ENCODE results near the gene KSR1.

KSR1 gene

GRCh38 chr17:27551701-27552248, 95.5 kb downstream of the KSR1 start:
- DNase-seq (ENCODE audit: low read depth) = no peak
- no peak overlapping the region for H3K4me3 ChIP-seq (ENCODE audit: low read length)
- no peak for TF ChIP-seq CTCF (conservative IDR thresholded peaks at IDR 0.05; ENCODE audit: low read depth, low read length)

GRCh38 chr17:27552276-27552732, 96.1 kb downstream of the KSR1 start:
- no peak for DNase-seq (ENCODE audit: low read depth)
- peak; percentile 7 for TF ChIP-seq CTCF (conservative IDR thresholded peaks at IDR 0.05; ENCODE audit: low read depth, low read length)
- H3K4me3 ChIP-seq (ENCODE audit: low read length) = no peak overlapping the region

GRCh38 chr17:27553019-27553511, 96.8 kb downstream of the KSR1 start:
- TF ChIP-seq CTCF (conservative IDR thresholded peaks at IDR 0.05; ENCODE audit: low read depth, low read length) = no peak
- no peak overlapping the region for H3K4me3 ChIP-seq (ENCODE audit: low read length)
- no peak for DNase-seq (ENCODE audit: low read depth)

GRCh38 chr17:27554152-27554551, 97.9 kb downstream of the KSR1 start:
- no peak overlapping the region for H3K4me3 ChIP-seq (ENCODE audit: low read length)
- TF ChIP-seq CTCF (conservative IDR thresholded peaks at IDR 0.05; ENCODE audit: low read depth, low read length) = no peak
- DNase-seq (ENCODE audit: low read depth) = no peak

GRCh38 chr17:27554911-27555310, 98.7 kb downstream of the KSR1 start:
- no peak for DNase-seq (ENCODE audit: low read depth)
- TF ChIP-seq CTCF (conservative IDR thresholded peaks at IDR 0.05; ENCODE audit: low read depth, low read length) = no peak
- H3K4me3 ChIP-seq (ENCODE audit: low read length) = no peak overlapping the region

GRCh38 chr17:27555339-27555738, 99.1 kb downstream of the KSR1 start:
- no peak for TF ChIP-seq CTCF (conservative IDR thresholded peaks at IDR 0.05; ENCODE audit: low read depth, low read length)
- DNase-seq (ENCODE audit: low read depth) = no peak

GRCh38 chr17:27558341-27558740, 102.1 kb downstream of the KSR1 start:
- TF ChIP-seq CTCF (conservative IDR thresholded peaks at IDR 0.05; ENCODE audit: low read depth, low read length) = no peak
- DNase-seq (ENCODE audit: low read depth) = no peak
- H3K4me3 ChIP-seq (ENCODE audit: low read length) = no peak overlapping the region

More at GRCh38 chr17:27555339-27555738, 99.1 kb downstream of the KSR1 start:
- no peak overlapping the region for H3K4me3 ChIP-seq (ENCODE audit: low read length)

All from retinal pigment epithelial cell (primary cell).